Urothelium cell line (cell line): Measurements from ENCODE around the gene SPEG.

ENCODE experiments used
- DNase-seq: peaks from one replicate; pipeline ENCODE4 v3.0.0; 2011; ENCODE audit warnings: low spot score, mixed read lengths
- FAIRE-seq: peaks from 2 replicates; lab custom pipeline; 2011; peaks lifted over from hg19 to GRCh38; lab: Jason Lieb, UNC

The SPEG gene

DNA sequence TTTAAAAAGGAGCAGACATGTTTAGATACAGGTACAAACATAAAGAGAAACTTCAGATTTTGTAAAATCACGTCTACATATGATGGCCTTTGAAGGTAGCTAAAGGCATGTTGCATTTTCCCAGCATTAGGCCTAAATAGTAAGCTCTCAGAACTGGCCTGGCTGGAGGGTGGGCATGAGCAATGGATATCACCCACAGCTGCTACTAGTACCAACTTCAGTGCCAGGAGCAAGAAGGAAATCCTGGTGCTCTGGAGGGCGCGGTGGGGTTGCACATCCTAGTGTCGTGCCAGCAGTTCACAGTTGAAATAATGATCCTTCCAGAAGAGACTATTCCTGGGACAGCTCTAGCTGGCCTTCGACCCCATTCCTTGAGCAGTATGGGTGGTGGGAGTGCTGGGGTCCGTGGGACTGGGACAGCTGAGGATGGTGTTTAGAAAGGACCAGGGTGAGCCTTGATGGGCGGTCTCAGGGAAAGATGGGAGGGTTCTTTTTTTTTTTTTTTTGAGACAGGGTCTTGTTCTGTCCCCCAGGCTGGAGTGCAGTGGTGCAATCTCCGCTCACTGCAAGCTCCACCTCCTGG, 11.6 kb upstream of the SPEG start:
- FAIRE-seq, result no peak
- DNase-seq, result no peak

DNA sequence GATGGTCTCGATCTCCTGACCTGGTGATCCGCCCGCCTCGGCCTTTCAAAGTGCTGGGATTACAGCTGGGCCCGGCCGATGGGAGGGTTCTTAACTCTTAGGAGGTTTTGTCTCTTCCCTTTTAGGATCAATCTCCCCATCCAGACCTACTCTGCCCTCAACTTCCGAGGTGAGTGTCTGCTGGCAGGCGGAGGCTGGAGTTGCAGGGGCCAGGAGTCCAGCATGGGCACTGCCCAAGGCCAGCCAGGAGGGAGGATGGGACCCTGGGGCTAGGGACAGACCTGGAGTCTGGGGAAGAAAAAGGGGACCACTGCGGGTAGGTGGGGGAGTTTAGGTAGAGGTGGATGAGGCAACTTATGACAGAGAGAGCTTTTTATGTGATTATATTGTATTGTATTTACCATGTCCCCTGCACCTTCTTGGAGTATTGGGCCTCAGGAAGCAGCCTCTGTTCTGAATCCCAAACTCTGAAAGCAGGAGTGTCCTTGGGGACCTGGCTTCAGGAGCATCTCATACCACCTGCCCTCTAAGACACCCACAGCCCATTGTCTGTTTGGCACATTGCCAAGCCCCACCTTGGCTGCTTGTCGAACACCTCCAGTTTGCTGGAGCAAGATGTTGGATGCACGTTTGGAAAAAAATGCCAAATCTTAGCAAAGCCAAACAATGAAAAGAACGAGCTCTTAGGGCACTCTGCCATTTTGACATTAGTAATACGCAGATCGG, 10.8 kb upstream of the SPEG start:
- no peak for DNase-seq
- FAIRE-seq, result no peak

DNA sequence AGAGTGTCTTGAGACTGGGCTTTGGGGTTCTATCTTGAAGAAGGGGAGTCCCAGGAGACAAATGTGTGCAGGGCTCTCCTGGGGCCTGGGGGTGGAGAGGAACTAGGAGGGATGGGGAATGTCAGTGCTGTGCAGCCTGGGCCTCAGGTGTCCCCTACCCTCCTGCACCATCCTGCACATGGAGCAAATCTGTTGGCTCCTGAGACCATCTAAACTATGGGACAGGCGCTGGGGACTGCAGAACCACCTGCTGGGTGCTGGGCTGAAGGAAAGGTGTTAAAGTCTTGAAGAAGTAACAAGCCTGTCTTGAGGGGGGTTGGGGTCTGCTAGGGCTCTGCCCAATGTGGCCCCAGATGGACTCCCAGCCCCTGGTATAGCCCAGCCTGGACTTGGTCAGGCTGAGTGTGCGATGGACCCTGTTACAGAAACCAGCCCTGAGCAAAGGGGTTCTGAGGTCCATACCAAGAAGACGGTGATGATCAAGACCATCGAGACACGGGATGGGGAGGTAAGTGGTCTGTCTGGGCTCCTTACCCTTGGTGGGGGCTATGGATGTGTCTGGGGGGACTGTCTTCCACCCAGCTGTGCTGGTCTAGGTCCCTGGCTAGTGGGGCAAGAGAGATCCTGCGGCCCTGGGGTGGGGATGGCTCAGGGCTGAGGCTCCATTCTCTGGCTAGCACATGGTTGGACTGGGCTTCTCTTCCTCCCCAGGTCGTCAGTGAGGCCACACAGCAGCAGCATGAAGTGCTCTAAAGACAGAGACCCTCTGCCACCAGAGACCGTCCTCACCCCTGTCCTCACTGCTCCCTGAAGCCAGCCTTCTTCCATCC, 9.2 kb upstream of the SPEG start:
- FAIRE-seq (no peak), DNase-seq (no peak)

DNA sequence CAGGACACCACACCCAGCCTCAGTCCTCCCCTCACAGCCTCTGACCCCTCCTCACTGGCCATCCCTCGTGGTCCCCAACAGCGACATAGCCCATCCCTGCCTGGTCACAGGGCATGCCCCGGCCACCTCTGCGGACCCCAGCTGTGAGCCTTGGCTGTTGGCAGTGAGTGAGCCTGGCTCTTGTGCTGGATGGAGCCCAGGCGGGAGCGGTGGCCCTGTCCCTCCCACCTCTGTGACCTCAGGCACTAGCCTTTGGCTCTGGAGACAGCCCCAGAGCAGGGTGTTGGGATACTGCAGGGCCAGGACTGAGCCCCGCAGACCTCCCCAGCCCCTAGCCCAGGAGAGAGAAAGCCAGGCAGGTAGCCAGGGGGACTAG, 8.6 kb upstream of the SPEG start:
- DNase-seq, result no peak
- no peak for FAIRE-seq

DNA sequence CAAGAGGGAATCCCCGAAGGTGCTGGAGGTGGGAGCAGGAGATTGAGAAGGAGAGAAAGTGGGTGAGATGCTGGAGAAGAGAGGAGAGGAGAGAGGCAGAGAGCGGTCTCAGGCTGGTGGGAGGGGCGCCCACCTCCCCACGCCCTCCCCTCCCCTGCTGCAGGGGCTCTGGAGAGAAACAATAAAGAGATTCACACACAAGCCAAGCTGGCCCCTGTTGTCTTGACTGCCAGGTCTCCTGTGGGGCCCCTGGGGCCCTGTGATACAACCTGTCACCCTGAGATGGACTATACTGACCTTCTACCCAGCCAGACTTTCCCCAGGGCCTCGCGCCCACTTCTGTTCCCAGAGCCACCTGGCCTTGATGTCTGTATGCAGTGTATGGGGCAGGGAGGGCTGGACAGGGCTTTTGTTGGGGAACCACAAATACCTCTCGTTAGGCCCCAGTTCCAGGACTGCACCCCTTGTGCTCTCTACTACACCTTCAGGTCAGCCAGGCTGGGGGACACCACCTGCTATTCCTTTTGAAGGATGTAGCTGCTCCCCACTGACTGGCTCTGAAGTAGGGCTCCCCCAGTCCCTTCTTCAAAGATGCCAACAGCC, 8.0 kb upstream of the SPEG start:
- DNase-seq (no peak), FAIRE-seq (no peak)

DNA sequence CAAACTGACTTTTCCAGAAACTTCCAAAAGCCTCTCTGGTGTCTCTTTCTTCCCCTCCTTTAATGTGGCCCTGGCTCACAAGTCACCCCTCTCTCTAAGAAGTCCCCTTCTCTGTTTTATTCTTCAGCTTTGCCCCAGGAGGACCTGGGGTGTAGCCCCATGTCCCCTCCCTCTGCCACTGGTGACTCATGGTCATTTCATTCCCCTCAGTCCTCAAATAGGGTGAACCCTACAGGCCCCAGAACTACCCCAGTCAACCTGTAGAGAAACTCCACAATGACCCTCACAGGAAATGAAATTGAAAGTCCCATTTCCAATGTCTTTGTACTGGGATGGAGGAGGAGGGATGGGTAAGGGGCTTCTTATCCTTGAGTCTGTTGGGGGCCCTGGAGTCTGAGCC, 6.2 kb upstream of the SPEG start:
- no peak for DNase-seq
- FAIRE-seq, result no peak

DNA sequence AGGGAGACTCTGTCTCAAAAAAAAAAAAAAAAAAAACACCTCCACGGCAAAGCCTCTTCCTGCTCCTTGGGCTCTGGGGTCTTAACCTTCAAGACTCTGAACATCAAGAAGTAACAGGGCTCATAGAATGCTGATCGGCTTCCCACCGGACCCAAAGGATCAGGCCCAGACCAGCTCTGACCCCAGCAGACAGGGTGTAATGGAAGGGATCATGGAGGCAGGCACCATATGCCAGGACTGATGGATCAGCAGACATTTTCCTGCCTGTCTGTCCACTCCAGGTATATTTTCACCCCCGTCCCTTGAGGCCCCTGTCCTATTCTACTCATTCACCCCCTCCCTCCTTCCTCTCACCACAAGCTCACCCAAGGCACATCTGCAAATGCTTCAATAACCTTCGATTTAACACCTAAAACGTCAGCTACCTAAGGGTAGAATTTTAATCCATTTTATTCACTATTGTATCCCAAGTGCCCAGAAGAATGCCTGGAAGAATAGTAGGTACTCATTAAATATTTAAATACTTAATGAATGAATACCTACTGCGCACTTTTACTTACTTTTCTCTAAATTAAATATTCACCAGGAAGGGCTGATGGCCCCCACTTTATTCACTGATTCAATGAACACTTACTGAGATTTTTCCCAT, 4.6 kb upstream of the SPEG start:
- no peak for FAIRE-seq

DNA sequence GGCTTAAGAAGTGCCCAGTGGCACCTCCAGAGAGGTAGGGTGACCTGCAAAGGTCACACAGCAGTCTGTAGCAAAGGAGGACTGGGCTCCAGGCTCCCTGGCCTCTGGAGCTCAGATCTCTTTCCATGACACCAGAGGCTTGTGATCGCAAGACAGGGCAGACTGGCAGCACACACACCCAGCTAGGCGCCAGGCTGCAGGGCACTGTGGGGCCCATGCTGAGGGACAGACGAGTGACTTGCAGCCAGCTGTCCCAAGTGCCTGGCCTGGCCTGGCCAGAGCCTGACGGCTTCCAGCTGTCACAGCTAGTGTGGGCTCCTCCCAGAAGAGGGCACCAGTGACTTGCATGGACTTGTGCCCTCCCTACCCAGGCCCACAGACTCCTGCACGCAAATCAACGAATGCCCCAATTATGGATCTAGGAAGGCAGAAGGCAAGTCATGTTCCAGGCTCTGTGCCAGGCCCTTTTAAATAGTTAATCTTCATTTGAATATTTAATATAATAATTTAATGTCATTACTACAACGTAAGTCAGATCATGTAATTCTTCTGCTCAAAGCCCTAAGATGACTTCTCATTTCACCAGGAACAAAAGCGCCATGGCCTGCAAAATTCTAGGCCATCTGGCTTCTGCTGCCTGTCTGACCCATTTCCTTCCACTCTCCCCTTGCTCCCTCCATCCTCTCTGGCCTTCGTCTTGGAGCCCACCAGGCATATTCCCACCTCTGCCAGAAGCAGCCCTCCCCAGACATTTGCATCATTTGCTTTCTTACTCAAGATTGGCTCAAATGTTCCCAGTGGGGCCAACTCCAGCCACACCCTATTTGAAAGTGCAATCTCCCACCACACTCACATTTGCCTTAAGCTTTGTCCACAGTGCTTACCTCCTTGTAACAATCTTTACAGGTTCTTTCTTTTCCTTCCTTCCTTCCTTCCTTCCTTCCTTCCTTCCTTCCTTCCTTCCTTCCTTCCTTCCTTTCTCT, 3.7 kb upstream of the SPEG start:
- FAIRE-seq (no peak), DNase-seq (no peak)

More for the DNA sequence above, 4.6 kb upstream of the SPEG start:
- DNase-seq, result no peak

DNA sequence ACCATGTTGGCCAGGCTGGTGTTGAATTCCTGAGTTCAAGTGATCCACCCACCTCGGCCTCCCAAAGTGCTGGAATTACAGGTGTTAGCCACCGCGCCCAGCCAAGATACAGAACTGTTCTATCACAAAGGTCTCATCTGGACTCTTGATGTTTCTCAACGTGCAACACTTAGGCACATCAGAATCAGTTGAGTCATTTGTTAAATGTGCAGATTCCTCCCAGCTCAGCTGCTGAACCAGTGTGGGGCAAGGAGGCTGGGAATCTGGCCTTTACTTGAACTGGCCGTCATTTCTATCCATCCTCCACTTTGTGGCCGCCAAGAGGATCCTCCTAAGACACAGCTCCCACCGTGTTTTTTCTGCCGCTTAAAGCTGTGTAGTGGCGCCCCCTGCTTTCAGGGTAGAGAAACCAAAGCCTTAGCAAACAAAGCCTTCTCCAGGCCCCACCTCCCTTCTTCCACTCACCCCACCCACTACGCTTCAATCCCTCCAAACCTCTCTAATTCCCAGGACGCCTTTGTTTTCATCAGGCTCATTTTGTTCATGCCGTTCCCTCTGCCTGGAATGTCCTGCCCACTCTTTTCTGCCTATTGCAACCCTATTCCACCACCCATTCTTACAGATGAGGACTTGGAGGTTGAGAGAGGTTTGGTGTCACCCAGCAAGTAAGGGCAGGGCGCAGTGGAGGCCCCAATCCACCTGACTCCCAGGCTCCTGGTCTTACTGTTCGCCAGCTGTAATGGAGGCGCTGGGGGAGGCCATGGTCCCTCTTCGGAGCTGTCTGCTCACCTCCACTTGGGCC, 776 bp upstream of the SPEG start:
- FAIRE-seq, result no peak
- DNase-seq, result no peak

DNA sequence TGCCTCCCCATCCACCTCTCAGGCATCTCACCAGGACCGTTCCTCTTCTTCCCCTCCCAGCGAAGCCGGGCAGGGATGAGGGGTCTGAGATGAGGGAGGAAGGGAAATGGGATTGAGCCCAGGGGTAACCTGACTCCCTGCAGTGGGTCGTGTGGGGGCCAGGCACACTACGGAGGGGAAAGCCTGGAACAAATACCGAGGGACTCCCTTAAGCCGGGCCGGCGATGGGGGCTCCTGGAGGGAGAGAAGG, 250 bp upstream of the SPEG start:
- DNase-seq, result no peak

DNA sequence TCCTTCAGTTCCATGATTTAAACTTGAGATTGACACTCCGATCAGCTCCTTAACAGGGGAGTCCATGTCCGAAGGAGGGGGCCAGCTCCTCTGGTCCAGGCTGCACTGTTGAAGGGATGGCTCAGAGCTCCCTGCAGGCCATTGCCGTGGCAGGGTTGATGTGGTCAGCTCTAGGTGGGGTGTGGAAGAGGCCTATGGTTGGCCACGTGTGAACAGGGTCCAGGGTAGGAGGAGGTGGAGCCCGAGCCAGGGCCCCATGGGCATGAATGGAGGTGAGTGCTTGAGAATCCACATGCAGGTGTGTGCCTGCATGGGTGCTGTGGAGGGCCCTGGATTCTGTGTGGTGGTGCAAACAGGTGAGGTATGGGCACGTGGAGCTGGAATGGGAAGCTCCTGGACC, 1.1 kb downstream of the SPEG start:
- no peak for FAIRE-seq
- DNase-seq, result no peak

More for the DNA sequence above, 250 bp upstream of the SPEG start:
- FAIRE-seq, result no peak

DNA sequence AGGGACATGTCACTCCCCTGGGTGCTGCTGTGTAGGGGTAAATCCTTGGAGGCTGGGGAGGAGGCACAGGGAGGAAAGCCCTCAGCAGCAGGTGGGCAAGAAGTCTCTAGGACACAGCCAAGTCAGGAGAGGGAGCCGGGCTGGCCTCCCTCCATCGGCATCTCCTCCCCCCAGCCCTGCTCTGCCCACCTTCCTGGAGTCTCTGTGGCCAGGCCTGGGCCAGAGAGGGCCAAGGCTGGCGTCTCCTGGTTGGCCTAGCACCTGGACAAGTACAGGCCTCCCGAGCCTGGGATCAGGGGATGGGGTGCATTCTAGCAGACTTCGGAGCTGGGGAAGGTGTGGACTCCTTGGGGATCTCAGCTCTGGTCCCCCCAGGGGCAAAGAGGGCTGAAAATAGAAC, 1.8 kb downstream of the SPEG start:
- no peak for FAIRE-seq
- no peak for DNase-seq

DNA sequence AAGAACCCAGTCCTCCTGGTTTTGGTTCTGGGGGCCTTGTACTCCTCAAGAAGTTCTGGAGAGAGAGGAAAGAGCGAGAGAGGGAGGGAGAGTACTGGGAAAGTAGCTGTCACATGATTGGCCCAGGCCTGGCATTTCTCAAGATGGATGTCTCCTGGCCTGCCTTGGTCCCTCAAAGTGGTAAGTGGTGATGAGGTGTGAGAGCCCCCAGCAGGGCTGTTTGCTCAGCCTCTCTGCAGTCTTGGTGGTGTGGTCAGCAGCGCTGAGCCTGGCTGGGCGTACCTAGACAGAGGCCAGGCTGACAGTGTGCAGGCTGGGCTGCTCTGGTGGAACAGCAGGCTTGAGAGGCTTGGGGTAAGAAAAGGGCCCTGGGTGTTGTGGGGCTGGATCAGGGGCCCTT, 2.5 kb downstream of the SPEG start:
- no peak for DNase-seq
- no peak for FAIRE-seq

DNA sequence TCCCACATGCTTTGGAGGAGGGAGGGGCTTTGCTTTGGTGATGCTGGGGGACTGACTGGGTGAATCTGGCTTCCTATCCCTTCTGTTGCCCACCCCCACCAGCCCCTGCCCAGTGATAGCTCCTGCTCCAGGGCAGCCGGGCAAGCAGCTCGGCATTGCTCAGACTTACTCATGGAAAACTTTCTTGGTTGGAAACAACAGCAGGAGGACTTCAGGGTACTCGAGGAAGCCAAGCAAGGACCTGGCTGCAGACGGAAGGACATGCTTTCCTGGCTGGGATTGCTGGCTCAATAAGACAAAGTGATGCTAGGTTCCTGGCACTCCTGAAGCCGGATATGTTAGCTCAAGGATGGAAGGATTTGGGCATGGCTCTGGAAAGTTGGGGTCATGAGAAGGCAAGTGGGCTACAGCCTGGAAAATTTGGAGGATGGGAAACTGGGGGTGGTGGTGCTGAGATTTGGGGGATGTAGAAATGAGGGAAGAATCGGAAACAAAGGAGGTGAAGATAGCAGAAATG, 3.1 kb downstream of the SPEG start:
- no peak for FAIRE-seq
- no peak for DNase-seq

DNA sequence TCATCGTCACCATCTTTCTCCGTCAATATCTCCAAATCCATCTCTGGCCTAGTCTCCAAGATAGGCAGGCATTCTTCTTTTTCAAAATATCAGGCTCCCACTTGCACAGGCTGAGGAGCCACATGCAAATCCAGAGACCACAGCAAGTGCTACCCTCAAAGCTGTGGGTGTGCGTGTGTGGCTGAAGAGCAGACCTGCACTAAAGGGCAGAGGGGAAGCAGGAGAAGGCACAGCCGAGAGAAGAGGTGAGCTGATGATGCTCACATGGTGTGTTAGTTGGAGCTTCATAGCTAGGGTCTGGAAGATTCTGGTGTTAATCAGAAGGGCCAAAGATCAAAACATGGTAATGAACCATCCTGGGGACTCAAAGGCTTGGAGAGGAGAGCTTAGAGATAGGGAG, 3.8 kb downstream of the SPEG start:
- no peak for FAIRE-seq
- DNase-seq, result no peak

DNA sequence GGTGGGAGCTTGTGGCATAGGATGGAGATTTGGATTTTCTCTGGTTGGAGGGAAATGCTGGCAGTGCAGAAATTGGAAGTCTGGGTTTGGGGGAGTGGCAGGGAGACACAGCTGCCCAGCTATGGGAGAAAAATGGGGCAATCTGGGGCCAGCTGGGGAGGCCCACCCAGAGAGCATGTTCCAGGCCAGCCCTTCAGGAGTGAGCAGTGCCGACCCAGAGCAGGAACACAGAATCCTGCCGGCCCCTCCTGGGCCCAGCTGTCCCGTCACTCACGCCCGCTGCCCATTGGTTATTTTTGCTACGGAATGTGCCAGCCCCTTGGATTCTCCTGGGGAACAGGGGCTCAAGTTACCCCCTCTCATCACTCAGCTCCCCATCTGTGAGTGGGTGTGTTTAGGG, 4.9 kb downstream of the SPEG start:
- no peak for DNase-seq
- no peak for FAIRE-seq

DNA sequence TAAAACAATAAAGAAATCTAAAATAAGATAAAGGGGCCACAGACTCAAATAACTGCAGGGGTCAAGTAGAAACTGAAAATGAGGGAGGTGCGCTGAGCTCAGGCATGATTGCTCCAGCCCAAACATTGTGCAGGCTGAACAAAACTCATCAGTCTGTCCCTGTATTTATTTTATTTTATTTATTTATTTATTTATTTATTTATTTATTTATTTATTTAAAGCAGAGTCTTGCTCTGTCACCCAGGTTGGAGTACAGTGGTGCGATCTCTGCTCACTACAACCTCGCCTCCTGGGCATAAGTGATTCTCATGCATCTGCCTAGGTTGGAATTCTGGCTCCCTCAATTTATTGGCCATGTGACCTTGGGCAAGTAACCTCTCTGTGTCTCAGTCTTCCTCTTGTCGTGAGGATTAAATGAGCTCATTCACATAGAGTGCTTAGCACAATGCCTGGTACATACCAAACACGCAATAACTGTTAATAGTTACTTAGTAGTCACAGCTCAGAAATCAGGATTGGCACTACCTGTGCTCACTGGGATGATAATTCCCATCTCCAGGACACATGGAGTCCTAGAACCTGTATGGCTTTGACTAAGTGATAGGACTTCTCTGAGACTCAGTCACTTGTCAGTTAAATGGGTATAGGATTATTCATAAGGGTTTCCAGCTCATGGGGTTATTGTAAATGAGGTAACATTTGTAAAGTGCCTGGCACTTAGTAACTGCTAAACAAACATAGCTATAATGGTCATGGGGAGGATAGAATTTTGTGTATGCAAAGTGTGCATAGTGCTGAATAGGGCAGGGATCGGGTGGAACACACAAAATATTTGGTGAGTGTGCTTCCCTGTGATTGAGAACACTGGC, 6.0 kb downstream of the SPEG start:
- DNase-seq (no peak), FAIRE-seq (peak; percentile 65)
